NT2/D1 (cell line): ENCODE measurements around the gene DECR2.

ENCODE experiments used
- SUZ12 ChIP-seq: IDR thresholded peaks from 2 replicates; pipeline ENCODE4 v1.6.1; 2011; ENCODE audit not compliant: insufficient read length, insufficient read depth; ENCODE audit errors: extremely low read depth
- YY1 ChIP-seq: IDR thresholded peaks from 2 replicates; pipeline ENCODE4 v1.6.1; 2011; ENCODE audit not compliant: insufficient read length, insufficient read depth
- ZNF274 ChIP-seq: IDR thresholded peaks from 2 replicates; pipeline ENCODE4 v1.6.1; 2011; ENCODE audit warnings: mild to moderate bottlenecking, low read depth, low read length

- TF ChIP-seq ZNF274 (no peak), SUZ12 (no peak), YY1 (no peak)
Observed at GRCh38 chr16:456891-457483, 55.3 kb downstream of the DECR2 start.
